Inflammatory macrophage treated with lipopolysaccharide for 1 hour (primary cell): ENCODE data around the gene CCDC18.
"Not testable (repeated sequence)": the region's sequence is repeated elsewhere in the genome, so short reads cannot be mapped to it uniquely, and the experiment has no call there.

Experiments
- DNase-seq, 2 donors: peaks; one replicate each; pipeline ENCODE4 v3.0.0-alpha.2; 2020 to 2022

The CCDC18 gene, protein sequence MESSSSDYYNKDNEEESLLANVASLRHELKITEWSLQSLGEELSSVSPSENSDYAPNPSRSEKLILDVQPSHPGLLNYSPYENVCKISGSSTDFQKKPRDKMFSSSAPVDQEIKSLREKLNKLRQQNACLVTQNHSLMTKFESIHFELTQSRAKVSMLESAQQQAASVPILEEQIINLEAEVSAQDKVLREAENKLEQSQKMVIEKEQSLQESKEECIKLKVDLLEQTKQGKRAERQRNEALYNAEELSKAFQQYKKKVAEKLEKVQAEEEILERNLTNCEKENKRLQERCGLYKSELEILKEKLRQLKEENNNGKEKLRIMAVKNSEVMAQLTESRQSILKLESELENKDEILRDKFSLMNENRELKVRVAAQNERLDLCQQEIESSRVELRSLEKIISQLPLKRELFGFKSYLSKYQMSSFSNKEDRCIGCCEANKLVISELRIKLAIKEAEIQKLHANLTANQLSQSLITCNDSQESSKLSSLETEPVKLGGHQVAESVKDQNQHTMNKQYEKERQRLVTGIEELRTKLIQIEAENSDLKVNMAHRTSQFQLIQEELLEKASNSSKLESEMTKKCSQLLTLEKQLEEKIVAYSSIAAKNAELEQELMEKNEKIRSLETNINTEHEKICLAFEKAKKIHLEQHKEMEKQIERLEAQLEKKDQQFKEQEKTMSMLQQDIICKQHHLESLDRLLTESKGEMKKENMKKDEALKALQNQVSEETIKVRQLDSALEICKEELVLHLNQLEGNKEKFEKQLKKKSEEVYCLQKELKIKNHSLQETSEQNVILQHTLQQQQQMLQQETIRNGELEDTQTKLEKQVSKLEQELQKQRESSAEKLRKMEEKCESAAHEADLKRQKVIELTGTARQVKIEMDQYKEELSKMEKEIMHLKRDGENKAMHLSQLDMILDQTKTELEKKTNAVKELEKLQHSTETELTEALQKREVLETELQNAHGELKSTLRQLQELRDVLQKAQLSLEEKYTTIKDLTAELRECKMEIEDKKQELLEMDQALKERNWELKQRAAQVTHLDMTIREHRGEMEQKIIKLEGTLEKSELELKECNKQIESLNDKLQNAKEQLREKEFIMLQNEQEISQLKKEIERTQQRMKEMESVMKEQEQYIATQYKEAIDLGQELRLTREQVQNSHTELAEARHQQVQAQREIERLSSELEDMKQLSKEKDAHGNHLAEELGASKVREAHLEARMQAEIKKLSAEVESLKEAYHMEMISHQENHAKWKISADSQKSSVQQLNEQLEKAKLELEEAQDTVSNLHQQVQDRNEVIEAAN (N-terminal part only)

DNA sequence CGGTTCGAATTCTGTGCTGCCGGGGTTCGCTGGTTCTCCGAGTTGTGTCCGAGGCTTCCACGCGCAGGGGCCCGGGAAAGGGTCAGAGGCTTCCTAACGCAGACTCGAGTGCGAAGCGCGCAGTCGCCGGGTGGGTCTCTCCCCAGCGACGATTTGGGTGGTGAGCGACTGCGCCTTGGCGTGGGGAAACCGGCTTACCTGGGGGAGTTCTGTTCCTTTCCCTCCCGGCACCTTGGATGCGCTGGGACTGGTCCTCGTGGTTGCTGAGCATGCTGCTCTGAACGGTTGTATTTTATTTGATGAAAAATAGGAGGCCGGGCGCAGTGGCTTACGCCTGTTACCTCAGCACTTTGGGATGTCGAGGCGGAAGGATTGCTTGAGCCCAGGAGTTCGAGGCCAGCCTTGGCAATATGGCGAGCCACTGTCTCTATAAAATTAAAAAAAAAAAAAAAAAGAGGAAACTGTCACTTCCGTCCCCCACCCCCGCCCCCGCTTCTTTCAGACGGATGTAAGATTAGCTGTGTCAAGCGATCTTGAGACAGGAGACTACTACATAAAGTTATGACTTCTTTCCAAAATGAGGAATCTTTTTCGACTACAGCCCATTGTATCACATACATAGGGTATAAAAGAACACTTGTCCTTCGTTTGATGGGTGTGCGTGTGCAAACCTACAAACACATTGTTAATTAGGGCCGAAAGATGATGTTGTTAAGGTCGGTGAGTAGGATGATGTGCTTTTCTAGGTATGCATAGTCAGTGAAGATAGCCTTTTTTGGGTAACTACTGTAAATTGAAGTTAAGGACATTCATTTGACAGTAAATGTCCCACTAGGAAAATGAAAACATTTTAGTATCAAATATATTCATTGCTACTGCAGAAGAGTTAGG, at the start of gene CCDC18:
TSS of gene CCDC18 (plus strand) at position 2 of the 891 bp plus-strand sequence. CDS start 2,638 bp downstream, outside the sequence.
- peak; percentile 71 to 73 for DNase-seq

DNA sequence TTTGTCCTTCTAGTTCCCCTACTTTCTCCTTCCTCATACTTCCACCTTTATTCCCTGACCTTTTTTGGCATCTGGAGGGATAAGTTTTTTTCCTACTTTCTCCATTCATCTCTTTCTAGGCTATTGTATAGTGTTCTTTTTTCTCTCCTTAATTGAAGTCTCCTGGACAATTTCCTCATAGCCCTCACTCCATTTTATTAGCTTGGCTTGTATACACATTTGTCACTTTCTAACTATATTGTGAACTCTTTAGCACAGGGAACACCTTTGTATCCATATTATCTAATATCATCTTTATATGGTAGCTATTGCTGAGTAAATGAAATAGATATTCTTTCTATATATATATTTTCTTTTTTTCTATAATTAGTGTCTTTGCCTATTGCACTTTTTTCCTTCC, 47.9 kb upstream of the CCDC18 start:
- DNase-seq: no peak

DNA sequence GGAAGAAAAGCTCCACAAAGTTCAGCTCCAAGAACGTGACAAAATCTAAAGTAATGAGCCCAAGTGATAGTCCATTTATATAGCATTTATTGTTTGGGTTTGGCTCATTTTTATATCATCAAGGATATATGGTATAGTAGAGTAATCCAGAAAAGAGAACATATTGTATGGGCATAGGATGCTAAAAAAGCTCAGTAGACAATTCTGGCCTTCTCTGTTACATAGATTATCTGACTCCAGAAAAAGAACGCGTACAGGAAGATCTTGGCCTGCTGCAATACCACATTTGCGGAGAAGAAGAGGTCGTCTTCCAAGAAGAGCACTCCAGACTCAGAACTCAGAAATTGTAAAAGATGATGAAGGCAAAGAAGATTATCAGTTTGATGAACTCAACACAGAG, 44.1 kb upstream of the CCDC18 start:
- DNase-seq: no peak

DNA sequence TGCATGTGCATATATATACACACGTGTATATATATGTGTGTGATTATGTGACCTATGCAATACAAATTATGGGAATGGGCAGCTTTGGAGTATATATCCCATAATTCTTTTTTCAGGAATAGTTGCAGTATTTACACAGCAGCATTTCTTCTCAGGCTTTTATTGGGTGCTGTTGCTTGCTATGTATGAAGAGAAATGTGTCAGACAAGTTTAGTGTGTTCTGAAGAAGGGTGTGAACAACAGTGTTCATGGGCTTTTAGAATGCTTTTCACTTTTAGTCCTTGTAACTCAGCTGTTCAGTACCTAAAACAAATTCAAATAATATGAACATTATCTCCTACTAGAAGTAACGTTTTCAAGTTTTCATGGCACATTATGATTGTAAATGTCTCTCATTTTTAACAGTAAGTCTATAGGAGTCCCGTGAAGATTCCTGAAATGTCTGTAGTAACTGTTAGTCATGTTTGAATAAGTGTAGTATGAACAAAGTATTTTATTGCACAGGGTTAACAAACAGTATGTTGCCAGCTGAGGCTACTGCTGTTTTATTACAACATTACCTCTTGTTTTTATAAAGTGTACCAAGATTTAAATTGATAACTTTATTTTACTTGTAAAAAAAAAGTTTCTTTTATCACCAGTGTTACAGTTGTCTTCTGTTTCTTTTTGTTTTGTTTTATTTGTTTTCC, 42.8 kb upstream of the CCDC18 start:
- no peak for DNase-seq

DNA sequence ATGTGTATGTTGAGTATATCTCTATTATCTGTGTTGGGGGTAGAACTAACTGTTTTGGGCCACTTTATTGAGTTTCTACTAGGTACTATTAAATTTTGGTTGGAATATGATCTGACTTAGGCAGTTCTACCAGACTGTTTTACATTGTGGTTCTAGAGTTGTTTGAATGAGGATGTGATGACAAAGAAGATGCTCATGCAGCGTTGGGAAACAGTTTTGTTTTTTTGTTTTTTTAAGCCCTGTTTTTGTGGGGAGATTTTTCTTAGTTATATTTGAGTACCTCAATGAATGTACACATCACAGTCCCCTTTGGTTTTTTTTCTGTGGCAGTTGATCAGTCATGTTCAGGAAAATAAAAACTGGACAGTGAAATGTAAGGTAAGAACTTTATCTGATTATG, 40.4 kb upstream of the CCDC18 start:
- DNase-seq: no peak

DNA sequence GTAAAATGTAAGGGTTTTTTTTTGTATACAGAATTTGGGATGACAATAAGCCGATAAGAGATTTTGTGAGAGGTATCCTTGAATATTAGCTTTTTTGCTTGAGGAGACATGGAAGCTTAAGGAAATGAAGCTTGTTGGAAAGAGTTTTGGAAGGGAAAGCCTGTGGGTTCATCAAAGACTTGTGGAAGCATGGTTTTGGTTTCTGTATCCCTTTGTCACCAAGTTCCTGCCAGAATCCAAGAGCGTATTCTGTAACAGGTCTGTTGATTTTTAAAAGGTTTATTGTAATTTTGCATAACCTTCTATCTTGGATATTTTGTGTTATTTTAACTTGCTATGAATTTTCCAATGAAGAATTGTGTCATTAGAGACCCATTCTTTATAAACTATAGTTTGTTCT, 38.4 kb upstream of the CCDC18 start:
- no peak for DNase-seq

DNA sequence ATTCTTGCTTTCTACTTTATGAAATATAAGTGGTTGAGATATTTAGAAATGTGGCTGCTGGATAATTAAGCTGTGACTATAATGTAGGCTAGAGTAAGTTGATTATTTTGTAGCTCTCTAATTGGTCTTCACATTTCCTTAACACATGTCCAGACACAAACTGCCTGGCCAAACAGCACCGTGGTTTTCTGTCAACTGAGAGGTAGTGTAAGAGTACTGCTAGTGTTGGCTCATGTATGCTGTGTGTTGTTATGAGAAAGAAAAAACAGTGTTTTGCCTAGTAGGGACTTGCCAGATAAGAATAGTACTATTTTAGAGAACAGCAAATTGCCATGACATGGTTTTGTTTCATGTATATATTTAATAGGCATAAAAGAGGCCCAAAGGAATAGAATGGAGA, 37.4 kb upstream of the CCDC18 start:
- no peak for DNase-seq

DNA sequence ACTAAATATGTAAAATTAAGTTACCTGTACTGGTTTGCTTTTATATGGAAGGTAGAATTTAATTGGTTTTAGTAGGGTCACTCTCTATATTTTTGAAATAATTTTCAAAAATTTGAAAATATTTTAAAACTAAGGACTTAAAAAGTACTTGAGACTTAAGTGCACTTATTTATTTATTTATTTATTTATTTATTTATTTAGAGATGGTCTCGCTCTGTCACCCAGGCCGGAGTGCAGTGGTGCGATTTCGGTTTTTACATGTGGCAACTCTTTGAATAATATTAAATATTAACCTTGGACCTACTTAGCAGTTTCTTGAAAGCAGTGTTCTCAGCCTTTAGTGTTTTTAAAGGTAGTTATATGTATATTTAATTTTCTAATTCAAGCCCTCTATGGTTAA, 36.8 kb upstream of the CCDC18 start:
- no peak for DNase-seq

DNA sequence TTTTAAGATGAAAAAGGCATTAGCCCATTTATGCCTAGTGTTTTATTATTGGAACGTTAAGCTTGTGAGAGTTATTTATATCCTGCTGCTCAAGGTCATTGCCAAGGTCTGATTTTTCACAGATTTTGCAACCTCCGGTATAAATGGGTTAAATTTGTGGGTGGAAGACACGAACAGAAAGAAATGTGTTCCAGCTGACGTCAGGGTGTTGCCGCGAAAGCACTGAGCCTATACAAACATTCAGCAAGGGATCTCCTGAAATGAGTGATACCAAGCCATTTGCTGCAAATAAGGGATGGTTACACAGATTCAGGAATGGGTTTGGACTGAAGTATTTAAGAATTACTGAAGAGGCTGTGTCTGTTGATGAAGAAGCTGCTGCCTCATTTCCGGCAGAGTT, 32.5 kb upstream of the CCDC18 start:
- DNase-seq: no peak

DNA sequence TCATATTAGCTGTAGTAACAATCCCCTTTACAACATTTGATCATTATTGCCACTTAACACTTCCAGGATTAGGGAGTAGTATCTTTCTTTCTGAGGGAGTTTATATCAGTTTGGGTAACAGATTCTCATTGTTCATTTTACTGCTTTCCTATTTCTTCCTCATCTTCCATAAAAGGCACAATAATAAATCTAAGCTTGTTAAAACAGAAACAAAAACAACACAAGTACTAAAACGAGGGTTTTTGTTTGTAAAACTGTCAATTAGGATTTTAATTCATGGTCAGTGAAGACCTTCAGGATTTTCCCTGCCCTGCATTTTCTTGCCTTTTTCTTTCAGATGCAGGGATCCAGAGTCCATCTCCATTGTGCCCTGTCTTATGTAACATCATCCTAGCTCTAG, 29.8 kb upstream of the CCDC18 start:
- DNase-seq: no peak

DNA sequence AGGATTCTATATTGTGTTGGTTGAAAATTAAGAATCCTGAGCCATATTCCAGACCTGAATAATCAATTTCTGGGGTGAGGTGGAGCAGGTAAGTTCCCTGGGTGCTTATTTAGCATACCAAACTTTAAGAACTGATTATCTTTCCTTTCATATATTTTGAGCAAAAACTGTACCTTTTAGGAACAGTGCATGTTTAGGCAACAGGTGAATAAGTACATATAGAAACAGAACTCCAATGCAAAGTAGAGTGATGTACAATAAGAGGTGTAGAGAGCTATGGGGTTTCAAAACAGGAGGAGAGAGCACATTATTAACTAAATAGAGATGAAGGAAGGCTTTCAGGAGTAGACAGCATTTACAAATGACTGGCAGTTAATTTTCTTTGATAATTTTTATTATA, 29.1 kb upstream of the CCDC18 start:
- no peak for DNase-seq

DNA sequence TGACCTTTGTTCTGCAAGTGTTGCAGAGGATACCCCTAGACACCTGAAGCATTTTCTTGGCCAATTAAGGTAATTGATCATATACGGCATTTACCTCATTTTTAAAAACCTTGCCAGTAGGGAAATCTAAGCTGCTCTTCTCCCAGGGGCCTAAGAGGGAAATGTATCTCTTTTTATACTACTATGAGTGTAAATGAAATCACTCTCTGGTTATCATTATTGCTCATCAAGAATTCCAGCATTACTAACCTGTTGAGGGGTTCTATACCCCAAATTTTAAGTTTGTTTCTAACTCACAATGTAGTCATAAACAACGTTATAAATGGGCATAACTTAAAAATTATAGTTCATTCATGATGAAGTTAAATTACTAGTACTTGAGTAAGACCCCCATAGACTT, 27.7 kb upstream of the CCDC18 start:
- no peak for DNase-seq

DNA sequence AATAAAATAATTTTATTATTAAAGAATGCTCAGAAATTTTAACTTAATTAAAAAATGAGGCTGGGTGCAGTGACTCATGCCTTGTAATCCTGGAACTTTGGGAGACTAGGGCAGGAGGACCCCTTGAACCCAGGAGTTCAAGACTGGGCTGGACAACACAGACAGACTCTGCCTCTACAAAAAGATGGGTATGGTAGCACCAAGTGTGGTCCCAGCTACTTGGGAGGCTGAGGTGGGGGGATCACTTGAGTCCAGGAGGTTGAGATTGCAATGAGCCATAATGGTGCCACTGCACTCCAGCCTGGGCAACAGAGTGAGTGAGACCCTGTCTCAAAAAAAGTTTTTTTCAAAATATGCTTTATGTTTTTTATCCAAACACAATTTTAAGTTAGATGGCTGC, 25.6 kb upstream of the CCDC18 start:
- no peak for DNase-seq

DNA sequence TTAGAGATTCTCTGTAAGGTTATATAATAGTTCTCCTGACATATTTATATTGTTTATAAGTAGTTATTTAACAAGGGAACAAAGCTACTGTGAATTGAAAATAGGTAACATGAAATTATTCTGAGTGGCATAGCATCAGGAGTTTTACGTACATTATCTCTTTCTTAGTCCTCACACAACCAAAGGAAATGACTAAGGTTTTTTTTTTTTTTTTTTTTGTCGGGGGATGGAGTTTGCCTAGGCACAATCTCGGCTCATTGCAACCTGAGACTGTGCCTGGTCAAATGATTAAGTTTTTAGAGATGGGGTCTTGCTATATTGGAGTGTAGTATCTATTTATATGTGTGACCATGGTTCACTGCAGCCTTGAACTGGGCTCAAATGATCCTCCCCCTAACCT, 25.2 kb upstream of the CCDC18 start:
- DNase-seq: no peak

DNA sequence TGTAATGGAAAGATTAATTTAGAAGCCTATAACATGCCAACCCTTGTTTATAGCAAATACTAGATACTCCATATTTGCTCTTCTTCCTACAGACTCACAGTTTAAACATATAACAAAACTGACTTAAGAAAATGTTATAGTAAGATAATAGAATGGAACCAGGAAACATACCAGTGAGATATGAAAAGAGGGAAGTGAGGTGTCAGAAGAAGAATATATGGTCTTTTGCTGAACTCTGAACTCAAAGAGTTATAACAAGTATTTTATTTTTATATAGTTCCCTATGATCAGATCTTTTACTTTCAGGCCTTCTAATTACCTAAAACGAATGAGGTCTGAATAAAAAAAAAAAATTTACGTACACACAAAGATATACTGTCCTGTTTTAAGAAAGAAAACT, 21.2 kb upstream of the CCDC18 start:
- no peak for DNase-seq

DNA sequence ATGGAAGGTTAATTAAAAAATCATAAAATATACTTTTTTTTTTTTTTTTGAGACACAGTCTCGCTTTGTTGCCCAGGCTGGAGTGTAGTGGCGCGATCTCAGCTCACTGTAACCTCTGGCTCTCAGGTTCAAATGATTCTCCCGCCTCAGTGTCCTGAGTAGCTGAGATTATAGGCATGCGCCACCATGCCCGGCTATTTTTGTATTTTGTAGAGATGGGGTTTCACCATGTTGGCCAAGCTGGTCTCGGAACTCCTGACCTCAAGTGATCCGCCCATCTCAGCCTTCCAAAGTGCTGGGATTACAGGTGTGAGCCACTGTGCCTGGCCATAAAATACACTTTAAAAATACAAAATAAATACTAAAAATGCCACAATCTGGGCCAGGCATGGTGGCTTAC, 17.2 kb upstream of the CCDC18 start:
- not testable (repeated sequence) for DNase-seq

DNA sequence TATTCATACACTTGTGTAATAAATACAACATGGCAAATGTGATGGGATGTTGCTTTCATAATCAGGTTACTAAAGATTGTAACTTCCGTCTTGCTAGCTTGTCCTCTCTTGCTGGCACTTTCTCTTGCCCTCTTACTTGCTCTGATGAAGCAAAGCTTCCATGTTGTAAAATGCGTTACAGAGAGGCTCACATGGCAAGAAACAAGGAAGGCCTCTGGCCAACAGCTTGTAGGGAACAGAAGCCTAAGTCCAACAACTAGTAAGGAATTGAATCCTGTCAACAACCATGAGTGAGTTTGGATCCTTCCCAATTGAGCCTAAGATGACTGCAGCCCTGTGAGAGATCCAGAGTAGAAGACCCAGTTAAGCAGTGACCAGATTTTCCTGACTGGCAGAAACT, 15.7 kb upstream of the CCDC18 start:
- peak; percentile 46 to 52 for DNase-seq

DNA sequence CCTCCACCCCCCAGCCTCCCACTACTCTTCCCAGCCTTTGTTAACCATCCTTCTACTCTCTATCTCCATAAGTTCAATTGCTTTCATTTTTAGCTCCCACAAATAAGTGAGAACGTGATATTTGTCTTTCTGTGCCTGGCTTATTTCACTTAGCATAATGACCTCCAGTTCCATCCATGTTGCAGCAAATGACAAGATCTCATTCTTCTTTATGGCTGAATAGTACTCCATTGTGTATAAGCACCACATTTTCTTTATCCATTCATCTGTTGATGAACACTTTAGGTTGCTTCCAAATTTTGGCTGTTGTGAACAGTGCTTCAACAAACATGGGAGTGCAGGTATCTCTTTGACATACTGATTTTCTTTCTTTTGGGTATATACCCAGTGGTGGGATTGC, 14.6 kb upstream of the CCDC18 start:
- DNase-seq: not testable (repeated sequence)

DNA sequence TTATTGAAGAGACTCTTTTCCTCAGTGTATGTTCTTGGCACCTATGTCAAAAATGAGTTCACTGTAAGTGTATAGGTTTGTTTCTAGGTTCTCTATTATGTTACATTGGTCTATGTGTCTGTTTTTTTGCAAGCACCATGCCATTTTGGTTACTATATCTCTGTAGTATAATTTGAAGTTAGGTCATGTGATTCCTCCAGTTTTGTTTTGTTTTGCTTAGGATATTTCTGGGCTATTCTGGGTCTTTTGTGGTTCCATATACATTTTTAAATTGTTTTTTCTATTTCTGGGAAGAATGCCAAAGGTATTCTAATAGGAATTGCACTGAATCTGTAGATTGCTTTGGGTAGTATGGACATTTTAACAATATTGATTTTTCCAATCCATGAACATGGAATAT, 13.5 kb upstream of the CCDC18 start:
- no peak for DNase-seq

DNA sequence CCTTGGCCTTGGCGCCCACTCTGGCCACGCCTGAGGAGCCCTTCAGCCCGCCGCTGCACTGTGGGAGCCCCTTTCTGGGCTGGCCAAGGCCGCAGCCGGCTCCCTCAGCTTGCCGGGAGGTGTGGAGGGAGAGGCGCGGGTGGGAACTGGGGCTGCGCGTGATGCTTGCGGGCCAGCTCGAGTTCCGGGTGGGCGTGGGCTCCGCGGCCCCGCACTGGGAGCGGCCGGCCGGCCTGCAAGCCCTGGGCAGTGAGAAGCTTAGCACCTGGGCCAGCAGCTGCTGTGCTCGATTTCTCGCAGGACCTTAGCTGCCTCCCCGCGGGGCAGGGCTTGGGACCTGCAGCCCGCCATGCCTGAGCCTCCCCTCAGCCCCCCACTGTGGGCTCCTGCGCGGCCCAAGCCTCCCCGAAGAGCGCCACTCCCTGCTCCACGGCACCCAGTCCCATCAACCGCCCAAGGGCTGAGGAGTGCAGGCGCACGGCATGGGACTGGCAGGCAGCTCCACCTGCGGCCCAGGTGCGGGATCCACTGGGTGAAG, 10.3 kb upstream of the CCDC18 start:
- DNase-seq: not testable (repeated sequence)

DNA sequence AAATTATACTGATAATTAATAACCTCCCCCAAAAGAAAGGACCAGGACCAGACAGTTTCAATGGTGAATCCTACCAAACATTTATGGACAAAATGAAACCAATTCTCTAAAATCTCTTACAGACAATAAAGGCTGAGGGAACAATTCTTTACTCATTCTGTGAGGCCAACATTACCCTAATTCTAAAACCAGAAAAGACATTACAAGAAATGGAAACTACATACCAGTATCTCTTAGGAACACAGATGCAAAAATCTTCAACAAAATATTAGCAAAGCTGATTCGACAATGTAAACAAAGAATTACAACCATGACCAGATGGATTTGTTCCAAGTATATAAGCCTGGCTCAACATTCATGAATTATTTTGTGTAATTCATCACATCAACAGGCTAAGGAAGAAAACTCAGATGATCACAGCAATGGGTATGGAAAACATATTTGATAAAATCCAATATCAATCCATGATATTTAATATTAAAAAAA, 8.9 kb upstream of the CCDC18 start:
- no peak for DNase-seq
